Adrenal gland (tissue), 5 donors: ENCODE measurements around the gene PSMB1.

Experiments used
- POLR2A ChIP-seq, 2 donors: fragments of 450-650 bp; IDR thresholded peaks; one replicate each; pipeline ENCODE4 v1.6.1; 2017; ENCODE audit warnings: antibody characterized with exemption in 2 of 2, mild to moderate bottlenecking in 2 of 2, moderate library complexity in 1 of 2
- TF ChIP-seq, protein P1 (sequence below), 6 experiments: fragments of 450-650 bp in 4 of 6; fragments of 200-600 bp in 2 of 6; sonication (generic) in 1 of 6; IDR thresholded peaks; 1 replicate in 5 of 6; 2 replicates in 1 of 6; pipeline versions ENCODE4 v1.5.1 to v1.8.0; 2016 to 2021; ENCODE audit warnings: antibody characterized with exemption in 6 of 6, mild to moderate bottlenecking in 2 of 6, moderate library complexity in 1 of 6
- donor health status: DM: no; HTN: no; CAD: no.

DNA sequence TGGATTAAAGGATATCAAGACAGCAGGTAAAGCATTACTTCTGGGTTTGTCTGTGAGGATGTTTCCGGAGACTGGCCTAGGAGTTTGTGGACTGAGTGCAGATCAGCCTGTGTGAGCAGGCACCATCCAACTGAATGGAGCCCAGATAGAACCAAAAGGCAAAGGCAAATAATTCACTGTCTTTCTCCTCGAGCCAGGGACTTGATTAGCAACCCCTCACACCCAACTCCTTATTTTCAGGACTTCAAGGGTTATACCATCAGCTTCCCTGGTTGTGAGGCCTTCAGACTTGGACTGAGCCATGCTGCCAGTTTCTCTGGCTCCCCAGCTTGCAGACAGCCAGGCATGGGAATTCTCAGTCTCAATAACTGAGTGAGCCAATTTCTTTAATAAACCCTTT lies 19.3 kb downstream of the PSMB1 start:
- TF ChIP-seq, protein P1, sequence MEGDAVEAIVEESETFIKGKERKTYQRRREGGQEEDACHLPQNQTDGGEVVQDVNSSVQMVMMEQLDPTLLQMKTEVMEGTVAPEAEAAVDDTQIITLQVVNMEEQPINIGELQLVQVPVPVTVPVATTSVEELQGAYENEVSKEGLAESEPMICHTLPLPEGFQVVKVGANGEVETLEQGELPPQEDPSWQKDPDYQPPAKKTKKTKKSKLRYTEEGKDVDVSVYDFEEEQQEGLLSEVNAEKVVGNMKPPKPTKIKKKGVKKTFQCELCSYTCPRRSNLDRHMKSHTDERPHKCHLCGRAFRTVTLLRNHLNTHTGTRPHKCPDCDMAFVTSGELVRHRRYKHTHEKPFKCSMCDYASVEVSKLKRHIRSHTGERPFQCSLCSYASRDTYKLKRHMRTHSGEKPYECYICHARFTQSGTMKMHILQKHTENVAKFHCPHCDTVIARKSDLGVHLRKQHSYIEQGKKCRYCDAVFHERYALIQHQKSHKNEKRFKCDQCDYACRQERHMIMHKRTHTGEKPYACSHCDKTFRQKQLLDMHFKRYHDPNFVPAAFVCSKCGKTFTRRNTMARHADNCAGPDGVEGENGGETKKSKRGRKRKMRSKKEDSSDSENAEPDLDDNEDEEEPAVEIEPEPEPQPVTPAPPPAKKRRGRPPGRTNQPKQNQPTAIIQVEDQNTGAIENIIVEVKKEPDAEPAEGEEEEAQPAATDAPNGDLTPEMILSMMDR (IDR thresholded peaks at IDR 0.05), result no peak
- no peak for TF ChIP-seq POLR2A (IDR thresholded peaks at IDR 0.05)
